Ascending aorta (tissue), 2 donors: ENCODE data around the gene PES1. TPM values are rescaled to one million over a fixed set of nuclear protein-coding genes. Genes with fewer than 3 reads are reported as not detected.
"Not testable (repeated sequence)": the region's sequence is repeated elsewhere in the genome, so short reads cannot be mapped to it uniquely, and the experiment has no call there.

Experiments used
- DNase-seq, 2 donors: peaks; one replicate each; pipeline ENCODE4 v3.0.0-alpha.2; 2019; ENCODE audit warnings: low spot score in 2 of 2
- H3K27ac ChIP-seq, 2 donors: fragments of 200-600 bp; sonication (generic); one replicate each; pipeline ENCODE4 v1.5.1; 2016 to 2017; ENCODE audit warnings: mild to moderate bottlenecking in 1 of 2
- H3K27me3 ChIP-seq: fragments of 200-600 bp; sonication (generic); one replicate; pipeline ENCODE4 v1.5.1; 2017
- H3K36me3 ChIP-seq, 2 donors: fragments of 200-600 bp; sonication (generic); one replicate each; pipeline ENCODE4 v1.5.1; 2016
- H3K4me1 ChIP-seq, 2 donors: fragments of 200-600 bp; sonication (generic); one replicate each; pipeline ENCODE4 v1.5.1; 2016 to 2017; ENCODE audit warnings: mild to moderate bottlenecking in 1 of 2
- H3K4me3 ChIP-seq, 2 donors: fragments of 200-600 bp; sonication (generic); one replicate each; pipeline ENCODE4 v1.5.1; 2016 to 2017; ENCODE audit warnings: mild to moderate bottlenecking in 1 of 2
- H3K9me3 ChIP-seq, 2 donors: fragments of 200-600 bp; sonication (generic); one replicate each; pipeline ENCODE4 v1.5.1; 2016
- intact Hi-C: fragments of 100-400 bp; cut with DNase I; formaldehyde crosslinking; loops from one replicate; pipeline ENCODE4 v1.15.1; 2023
- total RNA-seq: library from RNA; depleted of rRNA; stranded (reverse); fragments of >200 nt; gene quantifications from one replicate; pipeline ENCODE4 v1.1.0, GENCODE V29; 2016
- TF ChIP-seq, protein P1 (sequence below), 3 experiments: fragments of 200-600 bp in 2 of 3; fragments of 450-650 bp in 1 of 3; sonication (generic) in 2 of 3; IDR thresholded peaks; one replicate each; pipeline ENCODE4 v1.5.1; 2016 to 2019; ENCODE audit warnings: antibody characterized with exemption in 3 of 3, mild to moderate bottlenecking in 1 of 3, moderate library complexity in 1 of 3

Gene PES1
- total RNA-seq, 1 donor from 2014 or later, result 24.7 TPM

DNA sequence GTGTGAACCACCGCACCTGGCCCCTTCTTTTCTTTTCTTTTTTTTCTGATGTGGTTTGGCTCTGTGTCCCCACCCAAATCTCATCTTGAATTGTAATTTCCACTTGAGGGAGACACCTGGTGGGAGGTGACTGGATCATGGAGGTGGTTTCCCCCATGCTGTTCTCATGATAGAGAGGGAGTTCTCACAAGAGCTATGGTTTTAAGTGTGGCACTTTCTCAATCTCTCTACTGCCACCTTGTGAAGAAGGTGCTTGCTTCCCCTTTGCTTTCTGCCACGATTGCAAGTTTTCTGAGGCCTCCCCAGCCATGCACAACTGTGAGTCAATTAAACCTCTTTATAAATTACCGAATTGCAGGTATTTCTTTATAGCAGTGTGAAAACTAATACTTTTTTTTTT lies 10.3 kb upstream of the PES1 start:
- Histone ChIP-seq H3K36me3 (no peaks in the 10 kb centered on the region), H3K9me3 (no peaks in the 10 kb centered on the region), H3K27ac (no peak overlapping the region), H3K27me3 (no peaks in the 10 kb centered on the region), H3K4me3 (no peak overlapping the region), H3K4me1 (peaks cover 0 to 7% of the 10 kb centered on the region in 2 donors)
- TF ChIP-seq, protein P1, sequence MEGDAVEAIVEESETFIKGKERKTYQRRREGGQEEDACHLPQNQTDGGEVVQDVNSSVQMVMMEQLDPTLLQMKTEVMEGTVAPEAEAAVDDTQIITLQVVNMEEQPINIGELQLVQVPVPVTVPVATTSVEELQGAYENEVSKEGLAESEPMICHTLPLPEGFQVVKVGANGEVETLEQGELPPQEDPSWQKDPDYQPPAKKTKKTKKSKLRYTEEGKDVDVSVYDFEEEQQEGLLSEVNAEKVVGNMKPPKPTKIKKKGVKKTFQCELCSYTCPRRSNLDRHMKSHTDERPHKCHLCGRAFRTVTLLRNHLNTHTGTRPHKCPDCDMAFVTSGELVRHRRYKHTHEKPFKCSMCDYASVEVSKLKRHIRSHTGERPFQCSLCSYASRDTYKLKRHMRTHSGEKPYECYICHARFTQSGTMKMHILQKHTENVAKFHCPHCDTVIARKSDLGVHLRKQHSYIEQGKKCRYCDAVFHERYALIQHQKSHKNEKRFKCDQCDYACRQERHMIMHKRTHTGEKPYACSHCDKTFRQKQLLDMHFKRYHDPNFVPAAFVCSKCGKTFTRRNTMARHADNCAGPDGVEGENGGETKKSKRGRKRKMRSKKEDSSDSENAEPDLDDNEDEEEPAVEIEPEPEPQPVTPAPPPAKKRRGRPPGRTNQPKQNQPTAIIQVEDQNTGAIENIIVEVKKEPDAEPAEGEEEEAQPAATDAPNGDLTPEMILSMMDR (IDR thresholded peaks at IDR 0.05), result peak in 1 of 3 experiments; percentile 16
- intact Hi-C loops, result no loop called here
- DNase-seq, result no peak

GRCh38 chr22:30601464-30601863 lies 9.8 kb upstream of the PES1 start:
- no peak for DNase-seq
- Histone ChIP-seq H3K27ac (no peak overlapping the region), H3K4me1 (peaks cover 0 to 6% of the 10 kb centered on the region in 2 donors), H3K27me3 (no peaks in the 10 kb centered on the region), H3K4me3 (no peak overlapping the region), H3K9me3 (no peaks in the 10 kb centered on the region), H3K36me3 (no peaks in the 10 kb centered on the region)
- TF ChIP-seq, protein P1 (IDR thresholded peaks at IDR 0.05), result no peak
- intact Hi-C loops, result no loop called here

DNA sequence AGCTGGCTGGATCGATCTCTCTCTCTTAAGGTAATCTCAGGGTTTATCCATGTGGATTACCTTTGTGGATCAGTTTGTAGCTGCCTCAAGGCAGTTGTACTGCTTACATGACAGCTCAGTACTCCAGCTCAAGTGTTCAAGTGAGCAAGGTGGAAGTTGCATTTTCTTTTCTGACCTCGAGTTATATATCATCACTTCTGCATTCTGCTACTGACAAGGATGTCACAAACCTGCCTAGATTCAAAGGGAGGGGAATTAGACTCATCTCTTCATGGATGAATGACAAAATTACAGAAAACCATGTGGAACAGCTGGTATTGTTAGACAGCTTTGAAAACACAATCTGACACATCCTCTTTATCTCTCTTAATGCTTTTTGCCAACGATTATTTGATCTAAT lies 9.2 kb upstream of the PES1 start:
- no peak for DNase-seq
- Histone ChIP-seq H3K4me1 (peaks cover 0 to 1% of the 10 kb centered on the region in 2 donors), H3K27ac (no peak overlapping the region), H3K9me3 (no peaks in the 10 kb centered on the region), H3K4me3 (no peak overlapping the region), H3K27me3 (no peaks in the 10 kb centered on the region), H3K36me3 (no peaks in the 10 kb centered on the region)
- intact Hi-C loops, result no loop called here
- TF ChIP-seq, protein P1 (IDR thresholded peaks at IDR 0.05), result no peak

DNA sequence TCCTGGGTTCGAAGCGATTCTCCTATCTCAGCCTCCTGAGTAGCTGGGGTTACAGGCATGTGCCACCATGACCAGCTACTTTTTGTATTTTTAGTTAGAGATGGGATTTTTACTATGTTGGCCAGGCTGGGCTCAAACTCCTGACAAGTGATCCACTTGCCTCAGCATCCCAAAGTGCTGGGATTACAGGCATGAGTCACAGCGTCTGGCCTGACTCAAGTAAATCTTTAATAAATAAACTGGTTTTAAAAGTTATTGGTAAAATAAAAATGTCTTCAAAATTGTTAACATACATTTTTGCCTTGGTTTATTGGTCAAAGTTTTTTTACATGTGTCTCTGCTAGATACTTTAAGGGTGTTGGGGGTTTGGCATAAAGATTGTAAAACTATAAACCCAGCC lies 7.3 kb upstream of the PES1 start:
- TF ChIP-seq, protein P1 (IDR thresholded peaks at IDR 0.05), result no peak
- intact Hi-C loops, result no loop called here
- Histone ChIP-seq H3K27ac (no peak overlapping the region), H3K4me3 (no peak overlapping the region), H3K9me3 (no peaks in the 10 kb centered on the region), H3K4me1 (no peaks in the 10 kb centered on the region), H3K27me3 (no peaks in the 10 kb centered on the region), H3K36me3 (no peaks in the 10 kb centered on the region)
- DNase-seq, result no peak

DNA sequence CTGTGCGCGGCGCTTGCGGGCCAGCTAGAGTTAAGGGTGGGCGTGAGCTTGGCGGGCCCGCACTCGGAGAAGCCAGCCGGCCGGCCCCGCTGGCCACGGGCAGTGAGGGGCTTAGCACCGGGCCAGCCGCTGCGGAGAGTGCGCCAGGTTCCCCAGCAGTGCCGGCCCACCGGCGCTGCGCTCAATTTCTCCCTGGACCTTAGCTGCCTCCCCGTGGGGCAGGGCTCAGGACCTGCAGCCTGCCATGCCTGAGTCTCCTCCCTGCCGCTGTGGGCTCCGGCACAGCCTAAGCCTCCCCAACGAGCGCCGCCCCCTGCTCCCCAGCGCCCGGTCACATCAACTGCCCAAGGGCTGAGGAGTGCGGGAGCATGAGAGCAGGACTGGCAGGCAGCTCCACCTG lies 5.2 kb upstream of the PES1 start:
- intact Hi-C loops, result no loop called here
- Histone ChIP-seq H3K36me3 (no peaks in the 10 kb centered on the region), H3K4me1 (peaks cover 0 to 2% of the 10 kb centered on the region in 2 donors), H3K27me3 (no peaks in the 10 kb centered on the region), H3K9me3 (no peaks in the 10 kb centered on the region), H3K27ac (no peak overlapping the region), H3K4me3 (no peak overlapping the region)
- TF ChIP-seq, protein P1 (IDR thresholded peaks at IDR 0.05), result no peak
- DNase-seq, result no peak

GRCh38 chr22:30596199-30596598 lies 4.5 kb upstream of the PES1 start:
- Histone ChIP-seq H3K4me1 (peaks cover 0 to 4% of the 10 kb centered on the region in 2 donors), H3K27me3 (no peaks in the 10 kb centered on the region), H3K27ac (no peak overlapping the region), H3K4me3 (no peak overlapping the region), H3K36me3 (no peaks in the 10 kb centered on the region), H3K9me3 (no peaks in the 10 kb centered on the region)
- TF ChIP-seq, protein P1 (IDR thresholded peaks at IDR 0.05), result no peak
- intact Hi-C loops, result no loop called here
- DNase-seq, result no peak

DNA sequence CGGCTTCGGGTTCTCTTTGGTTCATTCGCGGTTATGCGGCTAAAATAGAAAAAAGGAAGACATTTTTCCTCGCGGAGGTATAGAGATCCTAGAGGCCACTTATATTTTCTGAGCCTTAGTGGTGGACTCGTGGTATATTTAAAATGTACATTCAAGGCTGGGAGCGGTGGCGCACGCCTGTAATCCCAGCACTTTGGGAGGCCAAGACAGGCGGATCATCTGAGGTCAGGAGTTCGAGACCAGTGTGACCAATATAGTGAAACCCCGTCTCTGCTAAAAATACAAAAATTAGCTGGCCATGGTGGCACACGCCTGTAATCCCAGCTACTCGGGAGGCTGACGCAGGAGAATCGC lies 627 bp upstream of the PES1 start:
- Histone ChIP-seq H3K4me1 (peaks cover 6 to 15% of the 10 kb centered on the region in 2 donors), H3K4me3 (peak overlapping the region; percentile 59 to 85), H3K36me3 (peaks cover 18 to 20% of the 10 kb centered on the region in 2 donors)
- not testable (repeated sequence) for H3K9me3 ChIP-seq, DNase-seq, H3K27ac ChIP-seq, H3K27me3 ChIP-seq
- intact Hi-C loops, result loop anchor here (1.0 to 5.0 kb wide), 3 partner anchors 43 to 514 kb away; partner anchors contain the start of genes DUSP18, SELENOM and SLC35E4
